ENCODE measurements around the gene PTPN14.
A peak's percentile ranks its signal among the peaks of the same experiment; 100 is the strongest.

The PTPN14 gene

DNA sequence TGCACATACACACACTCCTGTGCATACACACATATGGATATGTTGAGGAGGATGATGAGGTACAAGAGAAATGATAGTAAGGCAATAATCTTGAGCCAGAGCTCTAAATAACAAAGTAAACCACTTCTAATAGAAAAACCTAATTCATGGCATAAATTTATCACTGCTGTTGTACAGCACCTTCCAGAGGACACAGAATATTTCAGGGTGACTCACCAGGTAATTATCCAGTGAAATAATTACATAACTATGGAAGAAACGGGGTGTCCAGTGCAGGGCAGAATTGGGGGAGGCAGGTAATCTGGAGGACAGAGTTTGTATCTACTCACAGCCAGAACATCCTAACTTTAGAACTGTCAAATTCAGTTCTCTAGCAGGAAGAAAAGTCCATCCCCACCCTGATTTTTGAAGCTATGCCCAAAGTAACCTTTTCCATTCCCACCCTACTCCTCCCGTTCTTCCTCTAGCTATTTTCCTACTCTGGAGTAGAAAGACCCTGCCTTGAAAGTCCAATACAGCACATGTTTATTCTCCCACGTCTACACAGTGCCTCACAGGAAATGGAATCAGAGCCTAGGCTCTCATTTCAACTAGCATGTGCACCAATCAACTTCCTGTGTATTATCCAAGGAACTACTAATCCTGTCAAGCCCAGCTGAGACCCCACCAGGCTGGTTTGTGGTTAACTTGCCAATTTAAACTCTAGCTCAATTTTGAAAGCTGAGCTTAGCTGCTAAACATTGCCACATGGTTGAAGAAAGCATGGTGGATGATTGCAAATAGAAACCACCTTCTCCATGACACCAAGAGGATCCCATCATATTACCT lies 96.6 kb downstream of the PTPN14 start:
- TF ChIP-seq RARB (CRISPR knock-in tag; IDR thresholded peaks at IDR 0.05) (no peak), TOX (CRISPR knock-in tag; IDR thresholded peaks at IDR 0.05; ENCODE audit: borderline replicate concordance) (peak; percentile 44; the same call in 1 of the 2 replicates)
- peak; percentile 75 for ATAC-seq

DNA sequence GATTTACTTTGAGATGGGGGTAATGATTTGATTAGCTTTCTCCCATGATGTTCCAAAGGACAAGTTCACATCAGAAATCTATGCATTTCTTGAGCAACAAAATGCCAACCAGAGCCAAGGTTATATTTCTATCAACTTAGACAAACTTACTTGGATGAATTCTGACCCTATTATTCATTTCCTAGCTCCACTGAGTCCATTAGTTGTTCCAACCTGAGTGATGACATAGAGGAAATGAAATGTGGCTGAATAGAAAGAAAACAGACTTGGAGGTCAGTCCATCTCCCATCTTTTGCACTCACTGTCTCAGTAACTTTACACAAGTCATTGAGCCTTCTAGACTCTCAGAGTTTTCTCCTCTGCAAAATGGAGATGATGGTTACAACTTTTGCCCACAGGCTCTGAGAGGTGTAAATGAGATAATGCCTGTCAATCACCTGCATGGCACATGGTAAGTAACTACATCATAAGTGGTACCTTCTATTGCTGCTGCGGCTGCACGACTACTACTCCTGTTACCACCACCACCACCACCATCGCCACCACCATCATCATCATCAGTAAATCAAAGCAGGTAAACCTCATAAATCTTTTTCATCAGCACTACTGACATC lies 98.2 kb downstream of the PTPN14 start:
- ATAC-seq, result peak; percentile 68
- peak; percentile 89 for TF ChIP-seq ISL1 (CRISPR knock-in tag; IDR thresholded peaks at IDR 0.05)
- TF ChIP-seq ZNF565 (CRISPR knock-in tag; conservative IDR thresholded peaks at IDR 0.05; ENCODE audit: low read depth), result no peak
- TF ChIP-seq TOX (CRISPR knock-in tag; IDR thresholded peaks at IDR 0.05; ENCODE audit: borderline replicate concordance), result no peak
- no peak for TF ChIP-seq ZNF70 (CRISPR knock-in tag; IDR thresholded peaks at IDR 0.05)
- no peak for TF ChIP-seq BACH2 (CRISPR knock-in tag; IDR thresholded peaks at IDR 0.05; ENCODE audit: borderline replicate concordance)
- TF ChIP-seq, protein P1, sequence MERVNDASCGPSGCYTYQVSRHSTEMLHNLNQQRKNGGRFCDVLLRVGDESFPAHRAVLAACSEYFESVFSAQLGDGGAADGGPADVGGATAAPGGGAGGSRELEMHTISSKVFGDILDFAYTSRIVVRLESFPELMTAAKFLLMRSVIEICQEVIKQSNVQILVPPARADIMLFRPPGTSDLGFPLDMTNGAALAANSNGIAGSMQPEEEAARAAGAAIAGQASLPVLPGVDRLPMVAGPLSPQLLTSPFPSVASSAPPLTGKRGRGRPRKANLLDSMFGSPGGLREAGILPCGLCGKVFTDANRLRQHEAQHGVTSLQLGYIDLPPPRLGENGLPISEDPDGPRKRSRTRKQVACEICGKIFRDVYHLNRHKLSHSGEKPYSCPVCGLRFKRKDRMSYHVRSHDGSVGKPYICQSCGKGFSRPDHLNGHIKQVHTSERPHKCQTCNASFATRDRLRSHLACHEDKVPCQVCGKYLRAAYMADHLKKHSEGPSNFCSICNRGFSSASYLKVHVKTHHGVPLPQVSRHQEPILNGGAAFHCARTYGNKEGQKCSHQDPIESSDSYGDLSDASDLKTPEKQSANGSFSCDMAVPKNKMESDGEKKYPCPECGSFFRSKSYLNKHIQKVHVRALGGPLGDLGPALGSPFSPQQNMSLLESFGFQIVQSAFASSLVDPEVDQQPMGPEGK (CRISPR knock-in tag; IDR thresholded peaks at IDR 0.05; ENCODE audit: borderline replicate concordance), result no peak
- TF ChIP-seq OSR1 (CRISPR knock-in tag; IDR thresholded peaks at IDR 0.05), result no peak
- TF ChIP-seq, protein P2, sequence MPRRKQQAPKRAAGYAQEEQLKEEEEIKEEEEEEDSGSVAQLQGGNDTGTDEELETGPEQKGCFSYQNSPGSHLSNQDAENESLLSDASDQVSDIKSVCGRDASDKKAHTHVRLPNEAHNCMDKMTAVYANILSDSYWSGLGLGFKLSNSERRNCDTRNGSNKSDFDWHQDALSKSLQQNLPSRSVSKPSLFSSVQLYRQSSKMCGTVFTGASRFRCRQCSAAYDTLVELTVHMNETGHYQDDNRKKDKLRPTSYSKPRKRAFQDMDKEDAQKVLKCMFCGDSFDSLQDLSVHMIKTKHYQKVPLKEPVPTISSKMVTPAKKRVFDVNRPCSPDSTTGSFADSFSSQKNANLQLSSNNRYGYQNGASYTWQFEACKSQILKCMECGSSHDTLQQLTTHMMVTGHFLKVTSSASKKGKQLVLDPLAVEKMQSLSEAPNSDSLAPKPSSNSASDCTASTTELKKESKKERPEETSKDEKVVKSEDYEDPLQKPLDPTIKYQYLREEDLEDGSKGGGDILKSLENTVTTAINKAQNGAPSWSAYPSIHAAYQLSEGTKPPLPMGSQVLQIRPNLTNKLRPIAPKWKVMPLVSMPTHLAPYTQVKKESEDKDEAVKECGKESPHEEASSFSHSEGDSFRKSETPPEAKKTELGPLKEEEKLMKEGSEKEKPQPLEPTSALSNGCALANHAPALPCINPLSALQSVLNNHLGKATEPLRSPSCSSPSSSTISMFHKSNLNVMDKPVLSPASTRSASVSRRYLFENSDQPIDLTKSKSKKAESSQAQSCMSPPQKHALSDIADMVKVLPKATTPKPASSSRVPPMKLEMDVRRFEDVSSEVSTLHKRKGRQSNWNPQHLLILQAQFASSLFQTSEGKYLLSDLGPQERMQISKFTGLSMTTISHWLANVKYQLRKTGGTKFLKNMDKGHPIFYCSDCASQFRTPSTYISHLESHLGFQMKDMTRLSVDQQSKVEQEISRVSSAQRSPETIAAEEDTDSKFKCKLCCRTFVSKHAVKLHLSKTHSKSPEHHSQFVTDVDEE (CRISPR knock-in tag; IDR thresholded peaks at IDR 0.05), result no peak
- no peak for TF ChIP-seq CSRNP3 (CRISPR knock-in tag; IDR thresholded peaks at IDR 0.05)
- TF ChIP-seq TCF4 (CRISPR knock-in tag; IDR thresholded peaks at IDR 0.05; ENCODE audit: borderline replicate concordance), result no peak
- TF ChIP-seq POU6F1 (CRISPR knock-in tag; IDR thresholded peaks at IDR 0.05; ENCODE audit: borderline replicate concordance, low read depth), result no peak
- TF ChIP-seq ZFP3 (CRISPR knock-in tag; IDR thresholded peaks at IDR 0.05), result no peak
- TF ChIP-seq ZC3H10 (CRISPR knock-in tag; IDR thresholded peaks at IDR 0.05), result peak; percentile 64; the same call in 1 of the 2 replicates

DNA sequence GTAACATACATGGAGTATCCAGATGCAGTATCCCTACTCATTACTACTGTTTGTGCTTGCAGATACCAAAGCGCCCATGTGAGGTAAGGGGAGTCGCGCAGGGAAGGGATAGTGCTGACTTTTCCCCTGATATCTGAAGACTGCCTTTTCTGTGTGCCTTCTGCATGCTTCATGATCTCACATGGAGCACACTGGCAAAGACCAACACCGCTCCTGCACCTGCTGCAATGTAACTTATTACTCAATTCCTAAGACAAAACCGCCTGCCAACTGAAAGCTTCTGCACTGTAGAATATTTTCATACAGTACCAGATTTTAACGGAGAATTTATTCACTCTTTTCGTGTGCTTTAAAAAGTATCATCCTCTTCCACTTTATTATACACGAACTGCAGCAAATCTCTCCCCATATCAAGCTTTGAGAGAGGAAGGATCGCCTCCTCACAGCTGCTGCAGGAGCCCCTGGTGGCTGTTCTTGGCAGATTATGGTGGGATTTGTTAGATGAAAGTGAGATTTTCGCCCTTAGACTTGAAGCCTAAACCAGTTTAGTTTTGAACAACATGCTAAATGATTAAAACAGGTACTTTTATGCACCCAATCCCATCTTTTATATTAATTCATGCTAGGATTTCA lies 99.1 kb downstream of the PTPN14 start:
- ATAC-seq, result no peak
- TF ChIP-seq, protein P2 (CRISPR knock-in tag; IDR thresholded peaks at IDR 0.05), result no peak
- TF ChIP-seq ESRRG (CRISPR knock-in tag; IDR thresholded peaks at IDR 0.05) (no peak), ZNF8 (CRISPR knock-in tag; IDR thresholded peaks at IDR 0.05) (no peak), ISL1 (CRISPR knock-in tag; IDR thresholded peaks at IDR 0.05) (no peak), RARB (CRISPR knock-in tag; IDR thresholded peaks at IDR 0.05) (no peak), ZC3H10 (CRISPR knock-in tag; IDR thresholded peaks at IDR 0.05) (no peak), BACH2 (CRISPR knock-in tag; IDR thresholded peaks at IDR 0.05; ENCODE audit: borderline replicate concordance) (no peak), TOX (CRISPR knock-in tag; IDR thresholded peaks at IDR 0.05; ENCODE audit: borderline replicate concordance) (no peak), SNAI2 (CRISPR knock-in tag; IDR thresholded peaks at IDR 0.05) (no peak), ZFP3 (CRISPR knock-in tag; IDR thresholded peaks at IDR 0.05) (no peak), TCF4 (CRISPR knock-in tag; IDR thresholded peaks at IDR 0.05; ENCODE audit: borderline replicate concordance) (no peak), GLIS3 (CRISPR knock-in tag; IDR thresholded peaks at IDR 0.05) (no peak), ZFP30 (CRISPR knock-in tag; IDR thresholded peaks at IDR 0.05) (no peak), CREB5 (CRISPR knock-in tag; IDR thresholded peaks at IDR 0.05; ENCODE audit: low read depth) (no peak), OSR1 (CRISPR knock-in tag; IDR thresholded peaks at IDR 0.05) (no peak)
- TF ChIP-seq, protein P1 (CRISPR knock-in tag; IDR thresholded peaks at IDR 0.05; ENCODE audit: borderline replicate concordance), result no peak

Measured in SK-N-SH treated with all-trans-retinoic acid at 6 μM for 48 hours (cell line).